Gastroesophageal sphincter (tissue), 4 donors: ENCODE measurements around the gene ADAMTS12. TPM values are rescaled to one million over a fixed set of nuclear protein-coding genes. Genes with fewer than 3 reads are reported as not detected.

ENCODE experiments used
- ATAC-seq: fragments of 150-250 bp; one replicate; pipeline ENCODE4 v1.9.1; 2016; ENCODE audit warnings: mild to moderate bottlenecking, moderate library complexity
- H3K27ac ChIP-seq, 4 donors: fragments of 200-600 bp; sonication (generic) in 3 of 4; 1 replicate in 3 of 4; 2 replicates in 1 of 4; pipeline ENCODE4 v1.5.1; 2016 to 2019
- H3K27me3 ChIP-seq: fragments of 200-600 bp; sonication (generic); one replicate; pipeline ENCODE4 v1.5.1; 2019
- H3K36me3 ChIP-seq, 2 donors: fragments of 200-600 bp; sonication (generic); one replicate each; pipeline ENCODE4 v1.5.1; 2019; ENCODE audit warnings: control low read depth in 1 of 2
- H3K4me1 ChIP-seq, 3 donors: fragments of 200-600 bp; sonication (generic); 1 replicate in 2 of 3; 2 replicates in 1 of 3; pipeline ENCODE4 v1.5.1; 2016 to 2019; ENCODE audit warnings: control low read depth in 2 of 3
- H3K4me3 ChIP-seq, 2 donors: fragments of 200-600 bp; sonication (generic); one replicate each; pipeline ENCODE4 v1.5.1; 2019; ENCODE audit warnings: mild to moderate bottlenecking in 1 of 2, moderate library complexity in 1 of 2
- H3K9me3 ChIP-seq, 3 donors: fragments of 200-600 bp; sonication (generic); one replicate each; pipeline ENCODE4 v1.5.1; 2017 to 2019; ENCODE audit warnings: control low read depth in 2 of 3
- CTCF ChIP-seq, 4 experiments: fragments of 200-600 bp in 2 of 4; fragments of 450-650 bp in 2 of 4; sonication (generic) in 1 of 4; IDR thresholded peaks; one replicate each; pipeline ENCODE4 v1.5.1; 2017 to 2019; ENCODE audit warnings: antibody characterized with exemption in 4 of 4, mild to moderate bottlenecking in 2 of 4, moderate library complexity in 2 of 4
- EP300 ChIP-seq: sonication (generic); formaldehyde crosslinking; IDR thresholded peaks from one replicate; pipeline ENCODE4 v1.6.1; 2017; ENCODE audit warnings: antibody characterized with exemption, mild to moderate bottlenecking
- POLR2A ChIP-seq, 2 donors: fragments of 450-650 bp; IDR thresholded peaks; one replicate each; pipeline ENCODE4 v1.6.1; 2017; ENCODE audit warnings: antibody characterized with exemption in 2 of 2, mild to moderate bottlenecking in 2 of 2, moderate library complexity in 1 of 2
- POLR2AphosphoS5 ChIP-seq: sonication (generic); formaldehyde crosslinking; IDR thresholded peaks from one replicate; pipeline ENCODE4 v1.6.1; 2017; ENCODE audit warnings: antibody characterized with exemption
- WGBS, 2 donors: methylation state at CpG; one replicate each; pipeline ENCODE4 v1.1.5; 2018; ENCODE audit warnings: low coverage in 1 of 2; 5-methylcytosine and 5-hydroxymethylcytosine counted together
- total RNA-seq, 4 donors: library from RNA; depleted of rRNA; stranded (reverse); fragments of >200 nt; gene quantifications; one replicate each; pipeline ENCODE4 v1.1.0, GENCODE V29; 2016

The ADAMTS12 gene
- total RNA-seq, 4 donors from 2014 or later, result 2.6 to 6.5 (median 5.2) TPM

- Histone ChIP-seq H3K9me3 (no peaks in the 10 kb centered on the region), H3K27ac (no peak overlapping the region), H3K27me3 (no peaks in the 10 kb centered on the region), H3K4me3 (no peak overlapping the region), H3K4me1 (peaks cover 0 to 9% (median 0%) of the 10 kb centered on the region in 3 donors), H3K36me3 (peaks cover 0 to 7% of the 10 kb centered on the region in 2 donors)
- no peak for TF ChIP-seq EP300
- TF ChIP-seq CTCF (IDR thresholded peaks at IDR 0.05), result no peak
- TF ChIP-seq POLR2AphosphoS5, result no peak
- TF ChIP-seq POLR2A (IDR thresholded peaks at IDR 0.05), result no peak
- WGBS, 2 donors, result 18 to 33% methylated on average over 2 of the region's 2 CpGs
- ATAC-seq, result no peak
Measured at GRCh38 chr5:33629999-33630398, 261.8 kb downstream of the ADAMTS12 start.

DNA sequence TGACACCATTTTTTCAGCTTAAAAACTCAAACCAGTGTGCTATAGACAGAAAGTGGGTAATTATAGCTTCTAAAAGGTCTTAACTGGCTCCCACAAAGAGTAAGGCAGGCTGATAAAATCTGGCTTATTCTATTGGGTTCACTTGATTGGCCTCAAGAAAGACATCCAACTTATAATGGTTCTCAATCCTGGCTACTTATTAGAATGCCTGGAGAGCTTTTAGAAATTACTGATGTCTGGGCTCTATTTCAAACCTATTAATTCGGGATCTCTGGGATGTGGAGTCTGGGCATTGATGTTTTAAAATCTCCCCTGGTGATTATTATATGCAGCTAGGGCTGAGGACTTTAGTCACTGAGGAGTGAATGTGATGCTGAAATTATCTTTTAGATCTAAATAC, 263.0 kb downstream of the ADAMTS12 start:
- H3K27ac ChIP-seq, result no peak overlapping the region
- no peaks in the 10 kb centered on the region for H3K27me3 ChIP-seq
- H3K9me3 ChIP-seq, result no peaks in the 10 kb centered on the region
- peaks cover 0 to 7% of the 10 kb centered on the region in 2 donors for H3K36me3 ChIP-seq
- TF ChIP-seq POLR2AphosphoS5, result no peak
- TF ChIP-seq CTCF (IDR thresholded peaks at IDR 0.05), result no peak
- no peak for TF ChIP-seq EP300
- no peak for TF ChIP-seq POLR2A (IDR thresholded peaks at IDR 0.05)
- ATAC-seq, result no peak
- 50 to 75% methylated on average over 1 of the region's 1 CpG for WGBS, 2 donors
- H3K4me3 ChIP-seq, result no peak overlapping the region
- peaks cover 0 to 9% (median 0%) of the 10 kb centered on the region in 3 donors for H3K4me1 ChIP-seq

DNA sequence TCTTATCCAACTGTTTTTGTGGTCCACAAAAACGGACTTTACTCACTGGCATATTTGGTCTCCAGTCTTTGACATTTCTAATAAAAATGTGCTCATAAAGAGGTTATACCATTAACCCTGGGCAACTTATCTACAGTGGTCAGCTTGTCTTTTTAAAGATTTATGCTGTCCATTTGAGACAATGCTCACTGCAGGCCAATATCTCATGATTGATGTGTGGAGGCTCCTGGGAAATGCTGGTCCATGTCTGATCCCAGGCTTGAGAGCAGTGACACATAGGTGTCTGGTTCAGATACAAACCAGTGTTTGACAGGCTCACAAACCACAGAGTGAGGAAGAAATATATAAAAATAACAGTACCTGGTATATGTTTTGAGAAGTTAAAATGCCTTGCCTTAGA, 270.3 kb downstream of the ADAMTS12 start:
- H3K4me3 ChIP-seq, result no peak overlapping the region
- H3K36me3 ChIP-seq, result peaks cover 0 to 11% of the 10 kb centered on the region in 2 donors
- WGBS, 2 donors, result 58 to 72% methylated on average over 1 of the region's 1 CpG
- H3K9me3 ChIP-seq, result no peaks in the 10 kb centered on the region
- no peaks in the 10 kb centered on the region for H3K27me3 ChIP-seq
- no peak overlapping the region for H3K27ac ChIP-seq
- no peak for ATAC-seq
- H3K4me1 ChIP-seq, result no peaks in the 10 kb centered on the region
- TF ChIP-seq POLR2A (IDR thresholded peaks at IDR 0.05), result no peak

DNA sequence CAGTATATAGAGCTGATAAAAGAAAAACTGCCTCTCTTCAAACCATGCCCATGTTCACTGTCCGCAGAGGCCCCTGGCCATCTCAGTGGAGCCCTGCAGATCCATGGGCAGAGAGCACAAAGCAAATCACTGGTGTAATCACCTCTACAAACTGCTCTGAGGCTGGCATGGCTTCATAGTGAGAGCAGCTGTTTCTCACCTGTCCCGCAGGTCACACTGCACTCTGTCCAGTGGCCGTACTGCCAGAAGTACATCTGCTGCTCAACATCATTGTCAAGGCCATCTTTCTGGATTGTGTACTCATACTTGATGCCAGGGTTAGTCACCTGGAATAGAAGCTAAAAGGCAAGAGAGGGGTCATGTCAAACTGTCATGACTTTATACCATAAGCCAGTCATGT, 277.8 kb downstream of the ADAMTS12 start:
- Histone ChIP-seq H3K4me3 (no peak overlapping the region), H3K27ac (no peak overlapping the region), H3K9me3 (no peaks in the 10 kb centered on the region), H3K27me3 (no peaks in the 10 kb centered on the region), H3K36me3 (no peaks in the 10 kb centered on the region), H3K4me1 (peaks cover 0 to 20% (median 0%) of the 10 kb centered on the region in 3 donors)
- TF ChIP-seq POLR2AphosphoS5 (no peak), POLR2A (IDR thresholded peaks at IDR 0.05) (no peak), CTCF (IDR thresholded peaks at IDR 0.05) (no peak), EP300 (no peak)
- ATAC-seq, result no peak
- 94 to 100% methylated on average over 1 to 3 of the region's 3 CpGs for WGBS, 2 donors

DNA sequence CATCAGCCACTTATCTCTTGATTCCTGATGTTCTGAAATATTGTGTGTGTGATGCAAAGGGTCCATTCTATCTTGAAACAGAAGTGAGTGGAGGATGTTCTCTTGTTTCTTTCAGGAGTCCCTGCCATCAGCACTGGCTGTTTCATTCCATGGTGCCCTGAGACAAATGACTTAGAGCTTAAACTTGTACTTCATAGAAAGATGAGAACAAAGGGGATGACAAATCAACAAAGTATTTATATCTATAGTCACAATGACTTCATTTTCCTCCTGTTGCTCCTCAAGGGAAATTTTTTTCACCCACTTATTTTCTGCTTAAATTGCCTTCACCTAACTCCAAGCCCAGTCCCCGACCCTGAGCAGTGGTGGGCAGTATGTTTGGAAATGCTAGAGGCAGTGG, 279.4 kb downstream of the ADAMTS12 start:
- ATAC-seq, result no peak
- Histone ChIP-seq H3K4me3 (no peak overlapping the region), H3K4me1 (peaks cover 0 to 20% (median 0%) of the 10 kb centered on the region in 3 donors), H3K27me3 (no peaks in the 10 kb centered on the region), H3K27ac (no peak overlapping the region), H3K9me3 (no peaks in the 10 kb centered on the region), H3K36me3 (no peaks in the 10 kb centered on the region)
- TF ChIP-seq POLR2A (IDR thresholded peaks at IDR 0.05) (no peak), EP300 (no peak), POLR2AphosphoS5 (no peak), CTCF (IDR thresholded peaks at IDR 0.05) (no peak)
- 40 to 78% methylated on average over 1 of the region's 1 CpG for WGBS, 2 donors
